Karpas-422 (cell line): Measurements from ENCODE around the gene KRT3. TPM values are rescaled to one million over a fixed set of nuclear protein-coding genes. Genes with fewer than 3 reads are reported as not detected.

Source experiments
- DNase-seq: peaks from one replicate; pipeline ENCODE4 v3.0.0-alpha.2; 2015
- H2AFZ ChIP-seq: fragments of 200-600 bp; sonication (generic); 2 replicates; pipeline ENCODE4 v1.6.1; 2014; ENCODE audit warnings: antibody characterized with exemption, low read length, mixed read lengths
- H3K27ac ChIP-seq: fragments of 200-600 bp; sonication (generic); 2 replicates; pipeline ENCODE4 v1.5.1; 2014; ENCODE audit warnings: mild to moderate bottlenecking, low read length, moderate library complexity
- H3K27me3 ChIP-seq: fragments of 200-600 bp; sonication (generic); 2 replicates; pipeline ENCODE4 v1.6.1; 2014; ENCODE audit warnings: low read length, mixed read lengths
- H3K36me3 ChIP-seq: fragments of 200-600 bp; sonication (generic); 2 replicates; pipeline ENCODE4 v1.6.1; 2014; ENCODE audit warnings: low read length, mixed read lengths; ENCODE audit not compliant: insufficient read depth
- H3K4me1 ChIP-seq: fragments of 200-600 bp; sonication (generic); 2 replicates; pipeline ENCODE4 v1.6.1; 2014; ENCODE audit warnings: mild to moderate bottlenecking, low read length, mixed read lengths
- H3K4me2 ChIP-seq: fragments of 200-600 bp; sonication (generic); 2 replicates; pipeline ENCODE4 v1.6.1; 2014; ENCODE audit warnings: low read length, low read depth, mild to moderate bottlenecking; ENCODE audit not compliant: poor library complexity, severe bottlenecking
- H3K4me3 ChIP-seq: fragments of 200-600 bp; sonication (generic); 2 replicates; pipeline ENCODE4 v1.5.1; 2014; ENCODE audit warnings: mild to moderate bottlenecking, antibody characterized with exemption, low read length, mixed read lengths
- H3K79me2 ChIP-seq: fragments of 200-600 bp; sonication (generic); 2 replicates; pipeline ENCODE4 v1.6.1; 2014; ENCODE audit warnings: mild to moderate bottlenecking, low read length, mixed read lengths
- H3K9ac ChIP-seq: fragments of 200-600 bp; sonication (generic); 2 replicates; pipeline ENCODE4 v1.6.0; 2014; ENCODE audit warnings: low read length
- H3K9me2 ChIP-seq: fragments of 200-600 bp; sonication (generic), shearing (Covaris generic); replicated peaks from 2 replicates; pipeline ENCODE4 v1.6.0; 2014; ENCODE audit warnings: mild to moderate bottlenecking, low read length, moderate library complexity; ENCODE audit not compliant: insufficient read depth
- H3K9me3 ChIP-seq: fragments of 300-700, 200-600 bp; sonication (generic); 2 replicates; pipeline ENCODE4 v1.6.1; 2014; ENCODE audit warnings: low read length, mixed read lengths
- H4K20me1 ChIP-seq: fragments of 200-600 bp; sonication (generic); 2 replicates; pipeline ENCODE4 v1.6.1; 2014; ENCODE audit warnings: mild to moderate bottlenecking, antibody characterized with exemption, low read length, low read depth; ENCODE audit not compliant: insufficient read depth
- total RNA-seq: library from RNA; depleted of rRNA; stranded (reverse); fragments of >200 nt; shearing (Covaris generic); gene quantifications from 2 replicates; pipeline ENCODE4 v1.2.3, GENCODE V29; 2014; ENCODE audit warnings: low replicate concordance; rRNA removed

Gene KRT3
- not detected in 2 replicates for total RNA-seq

GRCh38 chr12:52795694-52796428 is at the start of gene KRT3:
Gene KRT3 (minus strand): TSS chr12:52796117. CDS start chr12:52796042, 75 bp downstream.
- Histone ChIP-seq H3K27ac (no peak within 1 kb of the TSS), H3K9ac (no peak within 1 kb of the TSS), H2AFZ (no peak within 1 kb of the TSS), H3K4me3 (no peak within 1 kb of the TSS), H3K27me3 (no peaks in the 10 kb centered on the region), H3K4me1 (peaks cover 8% of the 10 kb centered on the region), H3K36me3 (no peaks in the 10 kb centered on the region), H3K4me2 (no peak within 1 kb of the TSS), H3K79me2 (no peaks in the 10 kb centered on the region), H4K20me1 (no peaks in the 10 kb centered on the region), H3K9me2 (no peaks in the 10 kb centered on the region), H3K9me3 (no peaks in the 10 kb centered on the region)
- no peak for DNase-seq

- no peak for DNase-seq
- Histone ChIP-seq H3K9ac (no peak overlapping the region), H3K9me3 (no peaks in the 10 kb centered on the region), H3K27me3 (no peaks in the 10 kb centered on the region), H4K20me1 (no peaks in the 10 kb centered on the region; the same call in 1 of the 2 replicates), H3K4me1 (no peaks in the 10 kb centered on the region), H3K79me2 (no peaks in the 10 kb centered on the region), H3K27ac (no peak overlapping the region), H3K4me2 (no peak overlapping the region), H3K9me2 (no peaks in the 10 kb centered on the region), H2AFZ (no peak overlapping the region), H3K4me3 (no peak overlapping the region), H3K36me3 (no peaks in the 10 kb centered on the region)
Measured at GRCh38 chr12:52844386-52844785, 48.5 kb upstream of the KRT3 start.

- Histone ChIP-seq H2AFZ (no peak overlapping the region), H3K4me1 (no peaks in the 10 kb centered on the region), H3K79me2 (no peaks in the 10 kb centered on the region), H3K4me2 (no peak overlapping the region), H3K9me3 (no peaks in the 10 kb centered on the region), H3K36me3 (no peaks in the 10 kb centered on the region), H3K9me2 (no peaks in the 10 kb centered on the region), H3K9ac (no peak overlapping the region), H3K27ac (no peak overlapping the region), H4K20me1 (no peaks in the 10 kb centered on the region; the same call in 1 of the 2 replicates), H3K4me3 (no peak overlapping the region), H3K27me3 (no peaks in the 10 kb centered on the region)
- DNase-seq = no peak
Measured at GRCh38 chr12:52839436-52840105, 43.7 kb upstream of the KRT3 start.

- H2AFZ ChIP-seq = no peak overlapping the region
- no peak overlapping the region for H3K9ac ChIP-seq
- H3K79me2 ChIP-seq = no peaks in the 10 kb centered on the region
- H3K27ac ChIP-seq = no peak overlapping the region
- H3K4me1 ChIP-seq = no peaks in the 10 kb centered on the region
- H4K20me1 ChIP-seq = no peaks in the 10 kb centered on the region; the same call in 1 of the 2 replicates
- DNase-seq = no peak
- H3K27me3 ChIP-seq = no peaks in the 10 kb centered on the region
- H3K4me3 ChIP-seq = no peak overlapping the region
- no peaks in the 10 kb centered on the region for H3K36me3 ChIP-seq
- H3K4me2 ChIP-seq = no peak overlapping the region
- H3K9me3 ChIP-seq = no peaks in the 10 kb centered on the region
- H3K9me2 ChIP-seq = no peaks in the 10 kb centered on the region
Measured at GRCh38 chr12:52838609-52839435, 42.9 kb upstream of the KRT3 start.

GRCh38 chr12:52837781-52838608 is 42.1 kb upstream of the KRT3 start:
- Histone ChIP-seq H3K9me2 (no peaks in the 10 kb centered on the region), H3K4me3 (no peak overlapping the region), H4K20me1 (no peaks in the 10 kb centered on the region; the same call in 1 of the 2 replicates), H3K9me3 (no peaks in the 10 kb centered on the region), H3K4me1 (no peaks in the 10 kb centered on the region), H3K27ac (no peak overlapping the region), H3K4me2 (no peak overlapping the region), H3K27me3 (no peaks in the 10 kb centered on the region), H3K79me2 (no peaks in the 10 kb centered on the region), H2AFZ (no peak overlapping the region), H3K9ac (no peak overlapping the region), H3K36me3 (no peaks in the 10 kb centered on the region)
- no peak for DNase-seq

GRCh38 chr12:52837413-52837741 is 41.5 kb upstream of the KRT3 start:
- Histone ChIP-seq H3K79me2 (no peaks in the 10 kb centered on the region), H3K9me2 (no peaks in the 10 kb centered on the region), H3K27me3 (no peaks in the 10 kb centered on the region), H3K36me3 (no peaks in the 10 kb centered on the region), H4K20me1 (no peaks in the 10 kb centered on the region; the same call in 1 of the 2 replicates), H2AFZ (no peak overlapping the region), H3K27ac (no peak overlapping the region), H3K9ac (no peak overlapping the region), H3K4me3 (no peak overlapping the region), H3K9me3 (no peaks in the 10 kb centered on the region), H3K4me1 (no peaks in the 10 kb centered on the region), H3K4me2 (no peak overlapping the region)
- DNase-seq = no peak

GRCh38 chr12:52836491-52837412 is 40.8 kb upstream of the KRT3 start:
- Histone ChIP-seq H3K36me3 (no peaks in the 10 kb centered on the region), H2AFZ (no peak overlapping the region), H3K9me2 (no peaks in the 10 kb centered on the region), H3K27me3 (no peaks in the 10 kb centered on the region), H3K9me3 (no peaks in the 10 kb centered on the region), H3K4me2 (no peak overlapping the region), H3K4me3 (no peak overlapping the region), H3K79me2 (no peaks in the 10 kb centered on the region), H4K20me1 (no peaks in the 10 kb centered on the region; the same call in 1 of the 2 replicates), H3K27ac (no peak overlapping the region), H3K4me1 (no peaks in the 10 kb centered on the region), H3K9ac (no peak overlapping the region)
- DNase-seq = no peak
